Measurements from ENCODE around the gene TMIGD3. TPM values are rescaled to one million over a fixed set of nuclear protein-coding genes. Genes with fewer than 3 reads are reported as not detected.
A peak's percentile ranks its signal among the peaks of the same experiment; 100 is the strongest.

Gene TMIGD3
- total RNA-seq, 1 donor from 2014 or later, result not detected

DNA sequence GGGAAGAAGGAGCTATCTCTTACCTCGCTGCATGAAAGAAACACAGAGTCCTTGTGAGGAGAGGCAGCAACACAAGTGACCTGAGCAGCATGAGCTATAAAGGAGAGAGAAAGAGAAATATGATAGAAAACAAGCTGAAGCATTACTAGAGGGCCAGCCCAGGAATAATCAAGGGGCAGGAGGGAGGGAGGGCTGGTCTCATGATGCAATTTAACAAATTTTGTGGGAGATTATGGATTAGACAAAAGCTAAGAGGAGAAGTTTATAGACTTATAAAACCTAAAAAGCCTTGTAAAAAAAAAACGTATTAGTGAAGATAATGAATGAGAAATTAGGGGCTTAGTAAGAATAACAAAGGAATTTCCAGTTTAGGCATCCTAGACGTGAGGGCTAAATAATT, 59.4 kb downstream of the TMIGD3 start:
- DNase-seq (ENCODE audit: low read depth) (no peak), FAIRE-seq (no peak)
- H3K27me3 ChIP-seq (ENCODE audit: control insufficient read depth, insufficient read depth, low read length), result no peaks in the 10 kb centered on the region
- TF ChIP-seq, protein P1, sequence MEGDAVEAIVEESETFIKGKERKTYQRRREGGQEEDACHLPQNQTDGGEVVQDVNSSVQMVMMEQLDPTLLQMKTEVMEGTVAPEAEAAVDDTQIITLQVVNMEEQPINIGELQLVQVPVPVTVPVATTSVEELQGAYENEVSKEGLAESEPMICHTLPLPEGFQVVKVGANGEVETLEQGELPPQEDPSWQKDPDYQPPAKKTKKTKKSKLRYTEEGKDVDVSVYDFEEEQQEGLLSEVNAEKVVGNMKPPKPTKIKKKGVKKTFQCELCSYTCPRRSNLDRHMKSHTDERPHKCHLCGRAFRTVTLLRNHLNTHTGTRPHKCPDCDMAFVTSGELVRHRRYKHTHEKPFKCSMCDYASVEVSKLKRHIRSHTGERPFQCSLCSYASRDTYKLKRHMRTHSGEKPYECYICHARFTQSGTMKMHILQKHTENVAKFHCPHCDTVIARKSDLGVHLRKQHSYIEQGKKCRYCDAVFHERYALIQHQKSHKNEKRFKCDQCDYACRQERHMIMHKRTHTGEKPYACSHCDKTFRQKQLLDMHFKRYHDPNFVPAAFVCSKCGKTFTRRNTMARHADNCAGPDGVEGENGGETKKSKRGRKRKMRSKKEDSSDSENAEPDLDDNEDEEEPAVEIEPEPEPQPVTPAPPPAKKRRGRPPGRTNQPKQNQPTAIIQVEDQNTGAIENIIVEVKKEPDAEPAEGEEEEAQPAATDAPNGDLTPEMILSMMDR (IDR thresholded peaks at IDR 0.05; ENCODE audit: insufficient read depth, low read length, severe bottlenecking), result no peak
- H3K4me3 ChIP-seq (ENCODE audit: low read depth, low read length), result no peak overlapping the region
- peaks cover 35% of the 10 kb centered on the region for H3K36me3 ChIP-seq (ENCODE audit: control insufficient read depth, insufficient read depth, low read length)

DNA sequence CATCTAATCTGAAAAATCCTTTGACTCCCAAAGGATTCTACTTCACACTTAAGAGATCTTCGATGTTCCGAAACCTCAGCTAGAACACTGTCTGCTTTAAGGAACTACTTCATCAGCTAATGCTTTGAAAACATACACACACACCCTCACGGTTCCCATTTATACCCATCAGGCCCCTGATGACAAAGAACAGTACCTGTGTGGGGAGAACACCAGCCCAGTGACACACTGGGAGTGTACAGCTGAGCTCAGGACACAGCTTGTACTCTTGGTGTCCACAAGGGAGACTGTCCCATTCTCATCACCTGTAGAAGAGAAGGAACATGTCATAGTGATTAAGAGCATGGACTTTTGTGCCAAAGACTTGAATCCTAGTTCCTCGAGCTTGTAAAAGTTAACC, 61.0 kb downstream of the TMIGD3 start:
- no peak for FAIRE-seq

DNA sequence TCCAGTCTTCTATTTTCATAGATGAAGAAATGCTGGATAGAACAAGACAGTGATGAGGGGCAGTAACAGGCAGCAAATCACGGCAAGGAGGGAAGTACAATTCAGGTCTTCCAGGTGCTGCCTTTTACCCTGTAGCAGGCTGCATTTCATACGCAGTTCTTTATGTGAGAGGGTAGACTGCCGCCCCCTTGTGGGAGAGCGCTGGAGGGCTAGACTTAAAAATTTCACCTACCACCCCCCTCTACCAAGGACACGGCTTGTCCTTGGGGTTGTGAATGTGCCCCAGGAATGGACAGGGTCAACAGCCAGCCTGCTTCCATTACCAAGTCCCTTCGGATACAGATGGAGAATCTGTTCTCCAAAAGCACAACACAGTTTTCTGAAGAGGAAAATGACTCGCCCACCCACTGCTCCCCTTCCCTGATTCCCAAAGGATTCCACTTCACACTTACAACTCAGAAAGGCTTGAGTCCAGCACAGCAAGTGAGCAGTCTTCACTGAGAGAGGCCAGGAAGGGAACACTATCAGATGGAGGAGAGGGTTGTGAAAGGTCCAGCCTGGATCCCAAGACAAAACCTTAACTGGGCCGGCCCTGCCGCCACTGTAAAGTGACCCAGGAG, 61.8 kb downstream of the TMIGD3 start:
- TF ChIP-seq, protein P1 (IDR thresholded peaks at IDR 0.05; ENCODE audit: insufficient read depth, low read length, severe bottlenecking), result peak; percentile 61
- peaks cover 37% of the 10 kb centered on the region for H3K36me3 ChIP-seq (ENCODE audit: control insufficient read depth, insufficient read depth, low read length)
- no peak for DNase-seq (ENCODE audit: low read depth)
- no peaks in the 10 kb centered on the region for H3K27me3 ChIP-seq (ENCODE audit: control insufficient read depth, insufficient read depth, low read length)
- H3K4me3 ChIP-seq (ENCODE audit: low read depth, low read length), result no peak overlapping the region
- no peak for FAIRE-seq

More for the DNA sequence above, 61.0 kb downstream of the TMIGD3 start:
- no peak for DNase-seq (ENCODE audit: low read depth)
- TF ChIP-seq, protein P1 (IDR thresholded peaks at IDR 0.05; ENCODE audit: insufficient read depth, low read length, severe bottlenecking), result no peak
- Histone ChIP-seq H3K36me3 (ENCODE audit: control insufficient read depth, insufficient read depth, low read length) (peaks cover 37% of the 10 kb centered on the region), H3K27me3 (ENCODE audit: control insufficient read depth, insufficient read depth, low read length) (no peaks in the 10 kb centered on the region), H3K4me3 (ENCODE audit: low read depth, low read length) (no peak overlapping the region)

DNA sequence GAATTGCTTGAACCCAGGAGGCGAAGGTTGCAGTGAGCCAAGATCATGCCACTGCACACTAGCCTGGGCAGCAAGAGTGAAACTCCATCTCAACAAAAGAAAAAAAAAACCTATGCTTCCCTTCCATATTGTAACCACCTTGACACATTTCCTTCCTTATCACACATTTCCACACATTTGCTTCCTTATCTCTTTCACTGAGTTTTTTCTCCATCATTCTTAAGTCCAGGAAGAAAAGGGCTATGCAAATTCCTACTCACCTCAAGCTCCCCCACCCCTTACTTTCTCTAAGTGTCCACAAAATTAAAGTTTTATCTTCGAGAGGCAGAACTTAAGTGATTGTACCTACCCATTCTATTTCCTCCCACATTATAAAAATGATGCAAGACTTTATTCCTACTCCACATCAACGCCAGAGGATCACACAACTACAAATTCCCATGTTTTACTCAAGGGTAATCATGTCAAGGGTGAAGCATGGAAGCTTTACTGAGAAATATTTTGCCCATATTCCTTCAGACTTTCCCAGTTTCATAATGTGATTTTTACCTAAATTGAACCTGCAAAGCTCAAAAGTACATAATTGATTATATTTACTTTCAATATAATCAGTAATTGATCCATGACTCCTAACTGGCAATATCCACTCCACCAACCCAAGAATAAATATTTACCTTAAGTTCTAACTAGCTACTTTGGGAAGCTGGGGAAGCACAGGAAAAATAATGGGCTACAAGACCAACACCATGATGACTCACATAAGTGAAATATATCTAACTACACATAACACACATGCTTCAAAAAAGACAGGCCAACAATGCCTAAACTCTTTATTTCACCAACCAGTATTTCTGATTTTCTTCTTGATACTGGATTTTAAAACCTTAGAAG, 63.7 kb downstream of the TMIGD3 start:
- FAIRE-seq, result no peak
- Histone ChIP-seq H3K36me3 (ENCODE audit: control insufficient read depth, insufficient read depth, low read length) (peaks cover 31% of the 10 kb centered on the region), H3K27me3 (ENCODE audit: control insufficient read depth, insufficient read depth, low read length) (no peaks in the 10 kb centered on the region), H3K4me3 (ENCODE audit: low read depth, low read length) (no peak overlapping the region)
- DNase-seq (ENCODE audit: low read depth), result no peak
- TF ChIP-seq, protein P1 (IDR thresholded peaks at IDR 0.05; ENCODE audit: insufficient read depth, low read length, severe bottlenecking), result no peak

DNA sequence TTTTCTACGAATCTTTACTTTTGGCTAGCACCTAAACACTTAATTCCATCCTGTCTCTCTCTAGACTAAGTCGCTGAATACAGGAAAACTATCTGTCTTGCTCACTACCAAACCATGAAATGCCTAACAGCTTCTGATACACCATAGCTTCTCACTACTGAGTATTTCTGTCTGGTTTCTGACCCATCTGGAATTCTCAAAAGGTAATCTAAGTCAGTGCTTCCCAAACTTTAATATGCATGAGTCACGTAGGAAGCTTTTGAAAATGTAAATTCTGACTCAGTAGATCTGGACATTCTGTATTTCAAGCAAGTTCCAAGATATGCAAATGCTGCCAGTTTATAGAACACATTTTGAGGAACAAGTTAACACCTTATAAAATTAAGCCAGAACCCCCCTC, 66.7 kb downstream of the TMIGD3 start:
- Histone ChIP-seq H3K27me3 (ENCODE audit: control insufficient read depth, insufficient read depth, low read length) (no peaks in the 10 kb centered on the region), H3K36me3 (ENCODE audit: control insufficient read depth, insufficient read depth, low read length) (peaks cover 14% of the 10 kb centered on the region), H3K4me3 (ENCODE audit: low read depth, low read length) (no peak overlapping the region)
- FAIRE-seq, result no peak
- TF ChIP-seq, protein P1 (IDR thresholded peaks at IDR 0.05; ENCODE audit: insufficient read depth, low read length, severe bottlenecking), result no peak
- peak; percentile 69 for DNase-seq (ENCODE audit: low read depth)

Other genes with a start within 250 kb of the TMIGD3 start
- not detected in 2 replicates for gene CHIA, start 212.8 kb downstream of the TMIGD3 start, total RNA-seq
- gene OVGP1, start 75.9 kb downstream of the TMIGD3 start, total RNA-seq, result 1.6 and 1.7 TPM in 2 replicates
- 31.7 and 57.4 TPM in 2 replicates for gene WDR77, start 54.4 kb downstream of the TMIGD3 start, total RNA-seq
- gene ATP5PB, start 54.2 kb downstream of the TMIGD3 start, total RNA-seq, result 234 and 259 TPM in 2 replicates
- gene C1orf162, start 29.6 kb downstream of the TMIGD3 start, total RNA-seq, result 0.38 and 1.1 TPM in 2 replicates
- not detected in 2 replicates for gene ADORA3, start within 50 bp of the TMIGD3 start, total RNA-seq
- 16.6 and 20.5 TPM in 2 replicates for gene RAP1A, start 116.2 kb upstream of the TMIGD3 start, total RNA-seq
- gene INKA2, start 235.8 kb upstream of the TMIGD3 start, total RNA-seq, result 4.5 and 6.0 TPM in 2 replicates